ENCODE measurements around the gene RALGDS.

GRCh38 chr9:133119846-133120500 lies 1.1 kb downstream of the RALGDS start:
- no peak for TF ChIP-seq ZNF561 (tag by site-specific recombination; IDR thresholded peaks at IDR 0.05; ENCODE audit: borderline replicate concordance)
- no peak for TF ChIP-seq ZNF433 (tag by site-specific recombination; IDR thresholded peaks at IDR 0.05; ENCODE audit: low read depth)
- no peak for TF ChIP-seq ZNF138 (tag by site-specific recombination; IDR thresholded peaks at IDR 0.05; ENCODE audit: borderline replicate concordance)
- no peak for TF ChIP-seq CTCF (tag by site-specific recombination; IDR thresholded peaks at IDR 0.05)
- no peak for TF ChIP-seq MZF1 (tag by site-specific recombination; IDR thresholded peaks at IDR 0.05; ENCODE audit: borderline replicate concordance)
